Measurements from ENCODE around the gene CD300LB. TPM values are rescaled to one million over a fixed set of nuclear protein-coding genes. Genes with fewer than 3 reads are reported as not detected.

The CD300LB gene
- total RNA-seq, 4 donors from 2014 or later = 0.41 TPM; not detected in 3

DNA sequence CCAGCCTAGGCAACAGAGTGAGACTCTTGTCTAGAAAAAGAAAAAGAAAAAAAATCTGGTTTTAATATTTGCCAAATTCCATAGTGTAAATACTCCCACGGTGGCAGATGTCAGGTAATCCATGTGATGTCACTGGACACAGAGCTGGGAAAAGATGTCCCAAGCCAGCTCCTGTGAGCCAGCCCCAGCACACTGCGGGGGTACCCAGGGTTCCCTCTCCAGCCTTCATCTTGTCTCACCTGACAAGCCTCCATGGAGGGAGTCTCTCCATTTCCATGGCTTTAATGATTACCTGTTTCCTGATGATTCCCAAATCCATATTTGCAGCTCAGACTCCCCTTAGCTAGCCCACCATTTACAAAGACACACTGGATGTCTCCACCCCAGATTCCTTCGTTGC is 4.6 kb downstream of the CD300LB start:
- H3K36me3 ChIP-seq = no peaks in the 10 kb centered on the region
- intact Hi-C loops (cut with DNase I; ENCODE audit: low total_unique reads) (no loop called here), in situ Hi-C loops (cut with MboI; ENCODE audit: low pct_ligation_motif_present in 1 of 4, low pct_unique_long_range_greater_than_20kb in 1 of 4, low sequenced_read_pairs in 3 of 4) (no loop called here)
- no peaks in the 10 kb centered on the region for H3K4me1 ChIP-seq
- H3K9me3 ChIP-seq = no peaks in the 10 kb centered on the region
- 40 to 54% methylated on average over 1 to 3 of the region's 3 CpGs for WGBS, 2 donors (ENCODE audit: low coverage in 1 of 2)
- H3K4me3 ChIP-seq = no peak overlapping the region
- no peak overlapping the region for H3K27ac ChIP-seq
- DNase-seq = no peak
- TF ChIP-seq CTCF (IDR thresholded peaks at IDR 0.05) (no peak), POLR2AphosphoS5 (IDR thresholded peaks at IDR 0.05) (no peak), EP300 (IDR thresholded peaks at IDR 0.05; ENCODE audit: low read depth) (no peak), POLR2A (IDR thresholded peaks at IDR 0.05) (no peak)
- no peaks in the 10 kb centered on the region for H3K27me3 ChIP-seq

DNA sequence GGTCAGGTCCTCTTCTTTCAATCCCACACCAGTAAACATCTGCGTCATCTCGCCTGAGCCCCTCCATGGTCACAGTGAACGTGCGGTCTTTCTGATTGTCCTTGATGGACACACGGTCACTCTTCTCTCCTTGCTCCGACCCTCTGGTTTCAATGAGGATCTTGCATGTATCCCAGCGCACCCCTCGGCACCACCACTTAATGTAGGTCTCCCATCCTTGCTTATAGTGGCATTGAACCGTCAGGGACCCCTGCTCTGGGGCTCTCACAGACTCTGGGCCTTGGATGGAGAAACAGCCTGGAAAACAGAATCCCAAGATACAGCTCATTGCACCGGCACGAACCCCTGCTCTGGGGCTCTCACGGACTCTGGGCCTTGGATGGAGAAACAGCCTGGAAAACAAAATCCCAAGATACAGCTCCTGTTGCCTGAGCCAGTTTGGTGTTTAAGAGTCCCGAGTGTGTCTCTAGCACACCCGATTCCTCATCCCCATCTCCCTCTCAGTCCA is 5.4 kb downstream of the CD300LB start:
- no peaks in the 10 kb centered on the region for H3K36me3 ChIP-seq
- no peaks in the 10 kb centered on the region for H3K9me3 ChIP-seq
- no peak for TF ChIP-seq CTCF (IDR thresholded peaks at IDR 0.05)
- in situ Hi-C loops (cut with MboI; ENCODE audit: low pct_ligation_motif_present in 1 of 4, low pct_unique_long_range_greater_than_20kb in 1 of 4, low sequenced_read_pairs in 3 of 4) = no loop called here
- no peaks in the 10 kb centered on the region for H3K27me3 ChIP-seq
- 83 to 85% methylated on average over 2 to 14 of the region's 14 CpGs for WGBS, 2 donors (ENCODE audit: low coverage in 1 of 2)
- DNase-seq = no peak
- no peak overlapping the region for H3K4me3 ChIP-seq
- H3K4me1 ChIP-seq = no peaks in the 10 kb centered on the region
- H3K27ac ChIP-seq = no peak overlapping the region
- intact Hi-C loops (cut with DNase I; ENCODE audit: low total_unique reads) = no loop called here

DNA sequence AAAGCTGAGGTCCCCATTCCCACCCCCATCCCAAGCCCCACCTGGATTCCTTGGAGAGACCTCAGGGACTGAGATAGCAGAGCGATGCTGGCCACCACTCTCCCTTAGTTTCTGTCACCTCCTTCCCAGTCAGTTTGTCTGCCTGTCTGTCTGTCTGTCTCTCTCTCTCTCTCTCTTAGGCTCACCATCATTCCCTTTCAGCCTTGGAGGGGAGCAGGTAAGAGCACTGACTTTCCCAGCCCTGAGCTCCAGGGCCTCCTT is 5.9 kb downstream of the CD300LB start:
- H3K4me3 ChIP-seq = no peak overlapping the region
- H3K27ac ChIP-seq = no peak overlapping the region
- H3K27me3 ChIP-seq = no peaks in the 10 kb centered on the region
- DNase-seq = no peak
- H3K4me1 ChIP-seq = no peaks in the 10 kb centered on the region
- no peaks in the 10 kb centered on the region for H3K36me3 ChIP-seq
- intact Hi-C loops (cut with DNase I; ENCODE audit: low total_unique reads) (no loop called here), in situ Hi-C loops (cut with MboI; ENCODE audit: low pct_ligation_motif_present in 1 of 4, low pct_unique_long_range_greater_than_20kb in 1 of 4, low sequenced_read_pairs in 3 of 4) (no loop called here)
- TF ChIP-seq EP300 (IDR thresholded peaks at IDR 0.05; ENCODE audit: low read depth) = no peak
- no peak for TF ChIP-seq CTCF (IDR thresholded peaks at IDR 0.05)
- TF ChIP-seq POLR2A (IDR thresholded peaks at IDR 0.05) = no peak
- no peak for TF ChIP-seq POLR2AphosphoS5 (IDR thresholded peaks at IDR 0.05)
- WGBS, 2 donors (ENCODE audit: low coverage in 1 of 2) = 100% methylated on average over 1 of the region's 1 CpG
- H3K9me3 ChIP-seq = no peaks in the 10 kb centered on the region

- no peaks in the 10 kb centered on the region for H3K36me3 ChIP-seq
- intact Hi-C loops (cut with DNase I; ENCODE audit: low total_unique reads) = no loop called here
- TF ChIP-seq POLR2A (IDR thresholded peaks at IDR 0.05) (no peak), POLR2AphosphoS5 (IDR thresholded peaks at IDR 0.05) (no peak), CTCF (IDR thresholded peaks at IDR 0.05) (no peak), EP300 (IDR thresholded peaks at IDR 0.05; ENCODE audit: low read depth) (no peak)
- H3K4me1 ChIP-seq = no peaks in the 10 kb centered on the region
- H3K27ac ChIP-seq = no peak overlapping the region
- 63 to 85% methylated on average over 3 to 11 of the region's 11 CpGs for WGBS, 2 donors (ENCODE audit: low coverage in 1 of 2)
- no peaks in the 10 kb centered on the region for H3K9me3 ChIP-seq
- DNase-seq = no peak
- H3K4me3 ChIP-seq = no peak overlapping the region
- no peaks in the 10 kb centered on the region for H3K27me3 ChIP-seq
- in situ Hi-C loops (cut with MboI; ENCODE audit: low pct_ligation_motif_present in 1 of 4, low pct_unique_long_range_greater_than_20kb in 1 of 4, low sequenced_read_pairs in 3 of 4) = no loop called here
These were observed 6.4 kb downstream of the CD300LB start for GRCh38 chr17:74524653-74525464.

All from transverse colon (tissue), 4 donors.